Measurements from ENCODE around the gene ELOF1. TPM values are rescaled to one million over a fixed set of nuclear protein-coding genes. Genes with fewer than 3 reads are reported as not detected.

ELOF1 gene
- total RNA-seq, 1 experiment from 2014 or later = 111 TPM

DNA sequence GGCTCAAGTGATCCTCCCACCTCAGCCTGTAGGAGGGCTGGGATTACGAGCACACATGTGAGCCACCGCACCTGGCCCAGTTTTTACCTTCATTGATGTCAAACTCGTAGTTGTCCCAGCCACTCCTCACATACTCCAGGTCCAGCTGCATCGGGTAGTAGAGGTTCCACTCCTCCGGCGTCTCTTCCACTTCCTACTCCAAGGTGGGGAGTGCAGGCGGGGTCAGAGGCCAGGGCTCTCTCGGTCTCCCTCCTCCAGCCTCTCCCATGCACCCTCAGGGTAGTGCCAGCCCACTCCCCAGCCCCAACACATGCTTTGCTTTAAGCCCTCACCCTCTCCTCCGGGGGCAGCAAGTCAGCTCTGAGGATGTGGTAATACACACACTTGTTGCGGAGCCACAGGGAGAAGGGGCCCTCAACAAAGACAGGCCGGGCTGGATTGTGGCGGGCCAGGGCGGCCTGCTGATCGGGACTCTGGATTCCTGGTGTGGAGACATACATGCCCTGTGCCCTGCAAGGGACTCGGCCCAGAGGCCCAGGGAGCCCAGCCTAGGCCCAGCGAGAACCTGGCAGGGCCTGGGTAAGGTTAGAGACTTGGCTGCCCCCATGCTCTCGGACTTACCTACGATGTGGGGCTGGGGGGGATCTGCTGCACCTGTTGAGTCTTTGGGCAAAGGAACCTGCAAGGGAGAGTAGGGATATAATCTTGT, 51.5 kb downstream of the ELOF1 start:
- Histone ChIP-seq H3K9me3 (no peaks in the 10 kb centered on the region), H3K27me3 (no peaks in the 10 kb centered on the region), H3K36me3 (peaks cover 30% of the 10 kb centered on the region), H3K4me3 (no peak overlapping the region)
- no peak for DNase-seq

DNA sequence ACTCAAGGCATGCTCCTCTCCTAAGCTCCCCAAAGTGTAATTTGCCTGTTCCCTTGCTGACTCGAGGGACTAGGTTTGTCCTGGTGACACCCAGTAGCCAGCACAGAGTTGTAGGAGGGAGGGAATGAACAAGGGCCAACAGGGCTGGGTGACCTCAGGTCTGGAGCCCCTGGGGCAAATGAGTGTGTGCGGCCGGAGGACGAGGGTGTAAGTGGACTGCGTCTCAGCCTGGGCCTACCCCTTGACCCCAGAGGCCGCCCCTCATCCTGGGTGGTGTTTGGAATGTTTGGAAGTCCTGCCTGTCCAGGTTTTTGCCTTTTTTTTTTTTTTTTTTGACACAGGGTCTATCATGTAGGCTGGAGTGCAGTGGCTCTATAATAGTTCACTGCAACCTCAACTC, 52.1 kb downstream of the ELOF1 start:
- Histone ChIP-seq H3K9me3 (no peaks in the 10 kb centered on the region), H3K36me3 (peaks cover 25% of the 10 kb centered on the region), H3K4me3 (no peak overlapping the region), H3K27me3 (no peaks in the 10 kb centered on the region)
- no peak for DNase-seq

DNA sequence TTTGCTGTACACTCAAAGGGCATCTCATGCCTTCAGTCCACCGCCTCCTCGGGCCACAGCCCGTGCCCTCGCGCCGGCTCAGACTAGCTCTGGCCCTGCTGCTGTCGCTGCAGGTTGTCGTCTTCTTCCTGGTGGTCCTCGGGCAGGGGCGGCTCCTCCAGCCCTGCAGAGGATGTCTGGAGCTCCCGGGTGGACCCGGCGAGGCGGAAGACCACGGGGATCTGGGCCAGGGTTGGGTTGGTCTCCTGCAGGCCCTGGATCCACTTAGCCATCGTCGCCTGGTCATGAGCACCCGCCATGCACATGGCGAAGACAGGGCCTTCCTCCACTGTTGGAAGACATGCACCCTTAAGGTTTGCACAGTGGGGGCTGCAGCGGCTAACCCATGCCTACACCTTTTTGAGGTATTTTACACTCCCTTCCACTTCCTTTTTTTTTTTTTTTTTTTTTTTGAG, 52.9 kb downstream of the ELOF1 start:
- H3K9me3 ChIP-seq = no peaks in the 10 kb centered on the region
- peaks cover 16% of the 10 kb centered on the region for H3K36me3 ChIP-seq
- peak overlapping the region; percentile 65 for H3K4me3 ChIP-seq
- no peak for DNase-seq
- no peaks in the 10 kb centered on the region for H3K27me3 ChIP-seq

DNA sequence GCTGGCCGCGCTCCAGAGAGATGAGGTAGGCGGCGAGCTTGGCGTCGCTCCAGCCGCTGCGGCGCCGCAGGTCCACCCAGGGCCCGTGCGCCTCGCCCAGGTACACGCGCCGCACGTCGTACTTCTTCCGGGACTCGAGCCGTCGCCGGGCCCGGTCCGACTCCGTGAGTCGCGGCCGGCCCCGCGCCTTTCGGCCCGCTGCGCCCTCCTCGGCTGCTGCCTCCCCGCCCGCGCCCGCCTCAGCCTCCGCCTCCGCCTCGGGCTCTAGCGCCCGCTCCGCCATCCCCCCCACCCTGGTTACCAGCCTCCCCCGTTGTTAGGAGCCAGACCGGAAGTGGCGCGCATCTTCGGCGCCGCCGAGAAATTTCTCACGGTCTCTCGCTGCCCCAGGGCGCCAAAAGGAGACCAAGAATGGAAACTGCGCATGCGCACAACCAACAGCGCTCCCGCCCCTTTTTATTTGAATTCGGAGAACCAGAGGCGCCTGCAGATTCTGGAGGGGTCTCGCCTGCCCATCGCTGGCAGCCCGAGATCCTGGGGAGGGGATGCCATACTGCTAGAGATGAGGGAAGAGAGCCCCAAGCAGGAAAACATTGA, 53.4 kb downstream of the ELOF1 start, which contains the start of gene ZNF653:
TSS of gene ZNF653 (minus strand) at position 336 of the 597 bp plus-strand sequence. CDS start at position 283, 53 bp downstream.
- no peaks in the 10 kb centered on the region for H3K27me3 ChIP-seq
- DNase-seq = peak; percentile 97
- H3K9me3 ChIP-seq = no peaks in the 10 kb centered on the region
- H3K4me3 ChIP-seq = peak within 1 kb of the TSS; percentile 65
- H3K36me3 ChIP-seq = peaks cover 13% of the 10 kb centered on the region

DNA sequence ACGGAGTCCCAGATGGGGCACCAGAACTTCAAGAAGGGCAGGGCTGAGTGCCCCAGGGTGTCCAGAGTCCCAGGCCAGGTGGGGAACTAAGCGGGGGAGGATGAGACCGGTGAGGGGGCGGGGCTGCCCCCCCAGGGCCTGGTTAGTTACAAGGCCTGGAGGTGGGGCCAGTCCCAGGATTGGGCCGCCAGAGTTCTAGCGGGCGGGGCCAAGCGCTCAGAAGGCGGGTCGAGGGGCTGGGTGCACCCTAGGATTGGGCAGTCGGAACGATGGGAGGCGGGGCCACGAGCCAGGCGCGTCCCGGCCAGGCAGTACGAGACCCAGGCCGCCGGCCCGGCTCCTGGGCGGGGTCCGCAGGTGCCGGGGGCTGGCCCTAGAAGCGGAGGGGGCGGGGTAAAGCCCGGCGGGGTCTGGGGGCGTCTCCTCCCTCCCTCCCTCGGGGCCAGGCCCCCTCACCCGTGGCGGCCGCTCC, 54.0 kb downstream of the ELOF1 start:
- peak overlapping the region; percentile 65 for H3K4me3 ChIP-seq
- peaks cover 12% of the 10 kb centered on the region for H3K36me3 ChIP-seq
- DNase-seq = peak; percentile 100

DNA sequence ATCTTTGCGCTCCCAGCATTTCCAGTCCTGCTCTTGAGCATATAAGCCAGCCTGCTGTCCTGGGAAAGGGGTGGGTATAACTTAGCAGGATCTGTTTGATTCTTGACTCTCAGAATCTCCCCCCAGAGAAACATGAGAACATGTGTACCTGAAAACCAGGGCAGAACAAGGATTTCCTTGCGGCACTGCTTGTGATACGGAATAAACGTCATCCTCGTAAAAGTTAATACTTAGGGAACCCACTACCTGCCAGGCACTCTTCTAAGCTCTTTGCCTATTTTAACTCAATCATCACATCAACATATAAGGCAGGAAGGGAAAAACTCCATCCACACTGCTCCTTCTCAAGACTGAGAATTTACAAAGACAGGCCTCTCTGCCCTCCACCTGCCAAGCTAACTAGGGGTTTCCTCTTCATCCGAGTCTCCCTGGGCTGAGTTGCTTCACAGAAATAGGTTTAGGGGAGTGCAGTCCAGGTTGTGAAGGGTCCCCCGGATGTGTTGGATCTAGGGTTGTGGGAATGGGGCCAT, 54.5 kb downstream of the ELOF1 start:
- Histone ChIP-seq H3K9me3 (no peaks in the 10 kb centered on the region), H3K4me3 (peak overlapping the region; percentile 65), H3K36me3 (peaks cover 11% of the 10 kb centered on the region), H3K27me3 (no peaks in the 10 kb centered on the region)
- no peak for DNase-seq

More for the DNA sequence above, 54.0 kb downstream of the ELOF1 start:
- Histone ChIP-seq H3K27me3 (no peaks in the 10 kb centered on the region), H3K9me3 (no peaks in the 10 kb centered on the region)

Other genes with a start within 250 kb of the ELOF1 start
- gene RAB3D, start 219.6 kb downstream of the ELOF1 start, total RNA-seq (2014; rRNA removed; shearing (Covaris generic); ENCODE audit: low replicate concordance) = 2.3 and 3.1 TPM in 2 replicates
- 139 and 195 TPM in 2 replicates for gene TMEM205, start 213.0 kb downstream of the ELOF1 start, total RNA-seq (2014; rRNA removed; shearing (Covaris generic); ENCODE audit: low replicate concordance)
- 5.4 and 9.0 TPM in 2 replicates for gene CCDC159, start 212.7 kb downstream of the ELOF1 start, total RNA-seq (2014; rRNA removed; shearing (Covaris generic); ENCODE audit: low replicate concordance)
- gene PLPPR2, start 203.8 kb downstream of the ELOF1 start, total RNA-seq (2014; rRNA removed; shearing (Covaris generic); ENCODE audit: low replicate concordance) = 3.9 and 12.3 TPM in 2 replicates
- 1.3 and 3.1 TPM in 2 replicates for gene SWSAP1, start 184.6 kb downstream of the ELOF1 start, total RNA-seq (2014; rRNA removed; shearing (Covaris generic); ENCODE audit: low replicate concordance)
- 2.6 and 2.9 TPM in 2 replicates for gene EPOR, start 174.9 kb downstream of the ELOF1 start, total RNA-seq (2014; rRNA removed; shearing (Covaris generic); ENCODE audit: low replicate concordance)
- gene RGL3, start 139.9 kb downstream of the ELOF1 start, total RNA-seq (2014; rRNA removed; shearing (Covaris generic); ENCODE audit: low replicate concordance) = 0.10 TPM in 1 of 2 replicates, not detected in the other
- gene ODAD3, start 124.1 kb downstream of the ELOF1 start, total RNA-seq (2014; rRNA removed; shearing (Covaris generic); ENCODE audit: low replicate concordance) = 0.22 and 2.0 TPM in 2 replicates
- 93.3 and 256 TPM in 2 replicates for gene PRKCSH, start 123.6 kb downstream of the ELOF1 start, total RNA-seq (2014; rRNA removed; shearing (Covaris generic); ENCODE audit: low replicate concordance)
- gene ELAVL3, start 78.2 kb downstream of the ELOF1 start, total RNA-seq (2014; rRNA removed; shearing (Covaris generic); ENCODE audit: low replicate concordance) = not detected in 2 replicates
- 7.4 and 12.8 TPM in 2 replicates for gene ZNF653, start 53.4 kb downstream of the ELOF1 start, total RNA-seq (2014; rRNA removed; shearing (Covaris generic); ENCODE audit: low replicate concordance)
- 139 and 196 TPM in 2 replicates for gene ECSIT, start 30.1 kb downstream of the ELOF1 start, total RNA-seq (2014; rRNA removed; shearing (Covaris generic); ENCODE audit: low replicate concordance)
- gene CNN1, start 20.4 kb downstream of the ELOF1 start, total RNA-seq (2014; rRNA removed; shearing (Covaris generic); ENCODE audit: low replicate concordance) = 0.46 TPM in 1 of 2 replicates, not detected in the other
- not detected in 2 replicates for gene ACP5, start 18.4 kb upstream of the ELOF1 start, total RNA-seq (2014; rRNA removed; shearing (Covaris generic); ENCODE audit: low replicate concordance)
- 32.4 and 33.2 TPM in 2 replicates for gene ZNF627, start 38.3 kb upstream of the ELOF1 start, total RNA-seq (2014; rRNA removed; shearing (Covaris generic); ENCODE audit: low replicate concordance)
- 10.1 and 14.8 TPM in 2 replicates for gene ZNF823, start 179.7 kb upstream of the ELOF1 start, total RNA-seq (2014; rRNA removed; shearing (Covaris generic); ENCODE audit: low replicate concordance)
- 5.7 and 21.8 TPM in 2 replicates for gene ZNF441, start 207.8 kb upstream of the ELOF1 start, total RNA-seq (2014; rRNA removed; shearing (Covaris generic); ENCODE audit: low replicate concordance)
- gene ZNF491, start 239.3 kb upstream of the ELOF1 start, total RNA-seq (2014; rRNA removed; shearing (Covaris generic); ENCODE audit: low replicate concordance) = not detected in 2 replicates

All from MG63 (cell line).